NCI-H2107 treated with DMSO at 0.1 percent for 48 hours (cell line): ENCODE measurements around the gene TJP1.
"Not testable (repeated sequence)": the region's sequence is repeated elsewhere in the genome, so short reads cannot be mapped to it uniquely, and the experiment has no call there.

Source experiments
- DNase-seq: peaks from one replicate; lab custom pipeline; 2025; ENCODE audit not compliant: unreplicated experiment; lab: John Stamatoyannopoulos, UW

Gene TJP1

GRCh38 chr15:29685156-29686078, 136.9 kb downstream of the TJP1 start:
- no peak for DNase-seq

GRCh38 chr15:29682781-29683180, 139.5 kb downstream of the TJP1 start:
- DNase-seq, result no peak

DNA sequence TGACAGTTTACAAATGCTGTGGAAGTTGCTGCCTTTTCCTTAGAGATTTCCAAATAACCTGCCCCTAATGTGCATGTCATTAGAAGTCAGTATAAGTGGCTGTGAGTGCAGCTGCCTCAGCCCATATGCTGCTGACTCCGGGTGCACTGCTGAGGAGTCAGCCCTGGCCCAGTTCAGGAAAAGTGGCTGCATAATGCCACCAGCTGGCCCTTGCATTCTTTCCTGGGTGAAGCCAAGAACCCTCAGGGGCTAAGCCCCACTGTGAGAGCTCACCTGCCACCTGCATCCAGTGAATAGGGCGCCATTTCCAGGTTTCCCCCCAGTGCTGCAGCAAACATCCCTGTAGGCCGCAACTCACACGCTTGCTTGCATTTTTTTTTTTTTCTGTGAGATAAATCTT, 139.9 kb downstream of the TJP1 start:
- no peak for DNase-seq

GRCh38 chr15:29681946-29682345, 140.3 kb downstream of the TJP1 start:
- DNase-seq, result no peak

DNA sequence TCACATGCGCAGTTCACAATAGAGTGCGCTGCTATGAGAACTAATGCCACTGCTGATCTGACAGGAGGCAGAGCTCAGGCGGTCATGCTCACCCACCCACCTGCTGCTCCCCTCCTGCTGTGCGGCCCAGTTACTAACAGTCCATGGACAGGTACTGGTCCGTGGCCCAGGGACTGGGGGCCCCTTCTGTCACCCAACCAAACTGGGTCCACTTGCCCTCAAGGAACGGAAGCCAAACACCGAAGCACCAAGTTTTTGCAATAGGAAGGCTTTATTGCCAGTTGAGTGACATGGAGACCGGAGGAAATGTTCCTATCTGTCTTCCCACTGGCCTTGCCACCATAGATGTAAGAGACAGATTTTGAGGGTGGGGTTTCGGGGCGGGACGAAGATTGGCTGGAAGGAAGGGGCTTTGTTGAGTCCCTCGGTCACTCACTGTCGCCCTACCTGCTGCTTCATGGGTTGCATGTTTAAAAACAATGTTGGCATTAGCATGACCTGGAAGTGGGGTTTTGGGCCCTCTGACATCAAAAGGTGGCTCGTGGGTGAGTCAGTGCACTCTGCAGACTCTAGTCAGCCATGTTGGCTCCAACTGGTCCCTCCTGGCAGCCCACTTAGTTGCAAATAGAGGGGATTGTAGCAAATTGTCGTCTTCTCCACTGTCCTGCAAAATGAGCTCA, 141.0 kb downstream of the TJP1 start:
- DNase-seq, result no peak

GRCh38 chr15:29680465-29681165, 141.7 kb downstream of the TJP1 start:
- no peak for DNase-seq

DNA sequence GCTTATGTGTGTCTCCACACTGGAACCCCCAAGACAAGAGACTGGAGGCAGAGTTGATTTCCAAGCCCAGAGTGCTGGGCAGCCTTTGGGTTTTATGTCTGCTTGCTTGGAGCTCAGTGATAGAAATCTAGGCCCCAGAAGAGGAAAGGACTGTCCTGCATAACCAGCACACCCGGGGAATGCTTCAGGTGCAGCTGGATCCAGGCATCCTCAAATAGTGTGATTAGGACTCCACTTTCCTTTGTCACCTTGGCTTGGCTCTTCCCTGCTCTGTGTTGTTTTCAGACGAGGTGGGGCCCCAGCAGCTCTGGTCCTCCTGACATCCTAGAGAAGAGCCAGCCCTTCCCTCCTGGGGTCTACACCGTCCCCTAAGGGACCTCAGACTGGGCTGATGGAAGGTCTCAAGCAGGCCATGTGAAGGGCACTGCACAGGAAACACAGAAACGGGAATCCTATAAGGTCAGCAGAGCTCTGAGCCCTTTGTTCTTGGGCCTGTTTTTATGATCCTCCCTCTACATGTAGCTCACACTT, 143.7 kb downstream of the TJP1 start:
- no peak for DNase-seq

DNA sequence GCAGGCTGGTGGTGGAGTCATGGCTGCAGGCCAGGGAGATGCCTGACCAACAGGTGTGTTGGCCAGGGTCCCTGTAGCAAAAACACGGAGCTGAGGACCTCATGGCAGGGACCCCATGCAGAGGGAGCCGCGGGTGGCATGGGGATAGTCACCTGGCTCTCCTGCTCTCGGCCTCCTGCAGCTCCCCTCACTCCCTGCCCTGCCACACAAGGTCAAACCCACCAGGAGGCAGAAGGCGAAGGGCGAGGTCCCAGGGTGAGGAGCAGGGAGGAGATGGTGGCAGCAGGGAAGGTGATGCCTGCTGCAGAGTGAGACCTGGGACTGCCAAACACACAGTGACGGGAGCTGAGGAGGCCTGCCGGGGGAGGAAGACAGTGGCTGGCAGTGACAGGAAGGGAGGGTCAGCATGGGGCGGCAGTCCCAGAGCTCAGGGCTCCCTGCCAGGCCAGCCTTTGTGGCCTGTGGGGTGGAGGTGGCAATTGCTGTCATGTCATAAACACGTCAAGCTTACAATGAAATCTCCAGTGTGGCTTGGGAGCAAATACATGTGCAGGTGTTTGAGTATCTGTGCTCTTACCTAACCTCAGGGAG, 144.3 kb downstream of the TJP1 start:
- peak; percentile 30 for DNase-seq

GRCh38 chr15:29677455-29677854, 144.8 kb downstream of the TJP1 start:
- DNase-seq, result no peak

- DNase-seq, result no peak
Observed at GRCh38 chr15:29676961-29677402, 145.3 kb downstream of the TJP1 start.

GRCh38 chr15:29676374-29676960, 145.8 kb downstream of the TJP1 start:
- not testable (repeated sequence) for DNase-seq

DNA sequence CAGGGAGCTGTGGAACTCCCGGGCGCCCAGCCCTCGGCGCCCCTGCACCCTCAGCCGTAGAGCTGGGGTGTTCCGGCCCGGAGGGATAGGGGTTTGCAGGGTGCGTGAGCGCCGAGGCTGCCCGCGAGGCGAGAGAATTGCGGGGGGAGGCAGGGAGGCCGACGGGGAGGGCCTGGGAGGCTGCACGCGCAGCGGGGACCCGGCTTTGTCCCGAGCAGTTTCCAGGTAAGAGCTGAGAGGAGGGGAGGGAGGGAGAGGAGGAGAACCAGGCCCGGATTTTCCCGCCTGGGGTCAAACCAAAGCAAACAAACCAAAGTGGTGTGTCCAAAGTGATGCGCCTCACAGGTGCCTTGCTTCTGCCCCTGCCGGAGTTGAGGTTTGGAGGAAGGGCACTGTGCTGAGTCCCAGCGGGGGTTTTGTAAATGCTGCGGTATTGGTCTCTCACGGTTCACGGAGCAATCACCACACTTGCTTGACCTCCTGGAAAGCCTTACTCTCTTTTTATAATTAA, 146.4 kb downstream of the TJP1 start:
- no peak for DNase-seq

- DNase-seq, result no peak
Observed at GRCh38 chr15:29674661-29675533, 147.4 kb downstream of the TJP1 start.

DNA sequence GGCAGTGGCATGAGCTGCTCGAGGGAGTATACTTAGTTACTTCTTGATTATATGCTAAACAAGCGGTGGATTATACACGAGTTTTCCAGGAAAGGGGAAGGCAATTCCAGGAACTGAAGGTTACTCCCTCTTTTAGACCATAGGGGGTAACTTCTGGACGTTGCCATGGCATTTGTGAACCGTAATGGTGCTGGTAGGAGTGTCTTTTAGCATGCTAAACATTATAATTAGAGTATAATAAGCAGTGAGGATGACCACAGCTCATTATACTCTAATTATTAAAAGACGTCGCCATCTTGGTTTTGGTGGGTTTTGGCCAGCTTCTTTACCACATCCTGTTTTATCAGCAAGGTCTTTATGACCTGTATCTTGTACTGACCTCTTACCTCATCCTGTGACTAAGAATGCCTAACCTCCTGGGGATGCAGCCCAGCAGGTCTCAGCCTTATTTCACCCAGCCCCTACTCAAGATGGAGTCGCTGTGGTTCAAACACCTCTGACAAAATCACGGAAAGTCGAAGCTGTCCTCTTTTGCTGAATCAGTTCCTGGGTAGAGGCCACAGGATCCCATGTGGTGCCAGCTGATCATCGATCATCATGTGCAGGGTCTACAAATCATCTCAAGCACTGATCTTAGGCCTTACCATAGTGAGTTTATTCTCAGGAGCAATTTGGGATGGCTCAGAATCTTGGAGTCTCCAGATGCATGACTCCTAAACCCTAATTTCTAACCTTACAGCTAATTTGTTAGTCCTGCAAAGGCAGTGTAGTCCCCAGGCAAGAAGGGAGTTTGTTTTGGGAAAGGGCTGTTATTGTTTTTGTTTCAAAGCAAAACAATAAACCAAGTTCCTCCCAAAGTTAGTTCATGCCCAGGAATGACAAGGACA, 149.1 kb downstream of the TJP1 start:
- DNase-seq, result no peak

DNA sequence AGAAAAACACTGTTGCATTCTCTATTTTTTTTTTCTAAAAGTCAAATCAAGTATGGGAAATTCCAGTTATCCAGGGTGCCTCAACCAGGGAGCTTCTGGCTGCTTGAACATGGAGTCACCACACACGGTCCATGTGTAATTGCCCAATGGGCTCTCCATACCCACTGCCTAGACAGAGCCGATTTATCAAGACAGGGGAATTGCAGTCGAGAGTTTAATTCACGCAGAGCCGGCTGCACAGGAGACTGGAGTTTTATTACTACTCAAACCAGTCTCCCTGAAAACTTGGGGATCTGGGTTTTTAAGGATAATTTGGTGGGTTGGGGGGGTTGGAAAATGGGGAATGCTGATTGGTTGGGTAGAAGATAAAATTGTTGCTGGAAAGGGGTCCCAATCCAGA, 149.8 kb downstream of the TJP1 start:
- no peak for DNase-seq

GRCh38 chr15:29672046-29672445, 150.2 kb downstream of the TJP1 start:
- not testable (repeated sequence) for DNase-seq

- DNase-seq, result peak; percentile 4
Observed at GRCh38 chr15:29670998-29671981, 151.0 kb downstream of the TJP1 start.
